PC-3 (cell line): ENCODE measurements around the gene PKNOX2. TPM values are rescaled to one million over a fixed set of nuclear protein-coding genes. Genes with fewer than 3 reads are reported as not detected.

Experiments used
- ATAC-seq: fragments of 200-7000 bp; cut with Tn5 transposase; 2 replicates; pipeline ENCODE4 v1.9.1; 2020; ENCODE audit warnings: mild to moderate bottlenecking, moderate library complexity
- BruUV-seq: library from RNA; stranded (reverse); fragments of 400-500 nt; replicated peaks from 2 replicates; lab custom pipeline; 2021; lab: Mats Ljungman, UMichigan
- CTCF ChIA-PET: fragments of 300-600 bp; sonication (Branson Sonifier 250); formaldehyde crosslinking; loops from one replicate; lab custom pipeline; 2022; ENCODE audit warnings: antibody characterized with exemption; lab: Charles Lee
- POLR2A ChIA-PET: fragments of 300-600 bp; sonication (Branson Sonifier 250); formaldehyde crosslinking; loops from one replicate; lab custom pipeline; 2022; ENCODE audit warnings: antibody characterized with exemption; ENCODE audit not compliant: unreplicated experiment; lab: Charles Lee
- DNase-seq: peaks from one replicate; pipeline ENCODE4 v3.0.0-alpha.2; 2015
- H2AFZ ChIP-seq: fragments of 300-600 bp; sonication (generic); 2 replicates; pipeline ENCODE4 v1.6.0; 2016; ENCODE audit warnings: antibody characterized with exemption, low read length
- H3F3A ChIP-seq: fragments of 300-600 bp; sonication (generic); one replicate; pipeline ENCODE4 v1.6.0; 2017; ENCODE audit warnings: antibody characterized with exemption, low read length, control low read depth, mild to moderate bottlenecking; ENCODE audit not compliant: unreplicated experiment
- H3K27ac ChIP-seq: fragments of 300-600 bp; sonication (generic); 2 replicates; pipeline ENCODE4 v1.5.1; 2016; ENCODE audit warnings: mild to moderate bottlenecking, low read length
- H3K27me3 ChIP-seq: fragments of 300-600 bp; sonication (generic); 2 replicates; pipeline ENCODE4 v1.6.1; 2016; ENCODE audit warnings: low read length, mixed read lengths
- H3K36me3 ChIP-seq: fragments of 300-600 bp; sonication (generic); 2 replicates; pipeline ENCODE4 v1.6.1; 2016; ENCODE audit warnings: low read depth, mixed run types, low read length, mixed read lengths
- H3K4me1 ChIP-seq: fragments of 300-600 bp; sonication (generic); 2 replicates; pipeline ENCODE4 v1.5.1; 2016; ENCODE audit warnings: low read length; ENCODE audit not compliant: insufficient read depth
- H3K4me2 ChIP-seq: fragments of 300-600 bp; sonication (generic); 2 replicates; pipeline ENCODE4 v1.6.0; 2016; ENCODE audit warnings: low read length
- H3K4me3 ChIP-seq: fragments of 300-600 bp; sonication (generic); 2 replicates; pipeline ENCODE4 v1.5.1; 2016; ENCODE audit warnings: mild to moderate bottlenecking, low read length, mixed read lengths
- H3K79me2 ChIP-seq: fragments of 300-600 bp; sonication (generic); 2 replicates; pipeline ENCODE4 v1.6.1; 2017; ENCODE audit warnings: low read length, mixed read lengths
- H3K9ac ChIP-seq: fragments of 300-600 bp; sonication (generic); 2 replicates; pipeline ENCODE4 v1.6.0; 2016; ENCODE audit warnings: mild to moderate bottlenecking, low read length
- H3K9me2 ChIP-seq: fragments of 300-600 bp; sonication (generic); replicated peaks from 2 replicates; pipeline ENCODE4 v1.6.1; 2016; ENCODE audit warnings: mixed run types, low read length, mixed read lengths
- H3K9me3 ChIP-seq: fragments of 300-600 bp; sonication (generic); 2 replicates; pipeline ENCODE4 v1.6.1; 2016; ENCODE audit warnings: low read length, mixed read lengths
- H4K20me1 ChIP-seq: fragments of 300-600 bp; sonication (generic); 2 replicates; pipeline ENCODE4 v1.6.1; 2016; ENCODE audit warnings: low read length, mixed read lengths
- EZH2 ChIP-seq: fragments of 300-600 bp; sonication (generic); IDR thresholded peaks from one replicate; pipeline ENCODE4 v1.6.1; 2017; ENCODE audit warnings: antibody characterized with exemption, mild to moderate bottlenecking, low read length; ENCODE audit not compliant: unreplicated experiment
- EZH2phosphoT487 ChIP-seq: fragments of 300-600 bp; sonication (generic); IDR thresholded peaks from 2 replicates; pipeline ENCODE4 v1.6.1; 2018; ENCODE audit warnings: mild to moderate bottlenecking, antibody characterized with exemption, low read length, borderline replicate concordance
- intact Hi-C: fragments of 100-400 bp; cut with micrococcal nuclease; formaldehyde crosslinking; loops from 2 replicates; pipeline ENCODE4 v1.9.0; 2023
- total RNA-seq: library from RNA; depleted of rRNA; stranded (reverse); fragments of >200 nt; gene quantifications from 2 replicates; pipeline ENCODE4 v1.2.3, GENCODE V29; 2014
- TF ChIP-seq, protein P1 (sequence below): fragments of 300-600 bp; sonication (generic); conservative IDR thresholded peaks from 2 replicates; pipeline ENCODE4 v1.5.1; 2017; ENCODE audit warnings: antibody characterized with exemption, low read depth, mild to moderate bottlenecking, low read length

PKNOX2 gene
- total RNA-seq, 1 experiment from 2014 or later = not detected

DNA sequence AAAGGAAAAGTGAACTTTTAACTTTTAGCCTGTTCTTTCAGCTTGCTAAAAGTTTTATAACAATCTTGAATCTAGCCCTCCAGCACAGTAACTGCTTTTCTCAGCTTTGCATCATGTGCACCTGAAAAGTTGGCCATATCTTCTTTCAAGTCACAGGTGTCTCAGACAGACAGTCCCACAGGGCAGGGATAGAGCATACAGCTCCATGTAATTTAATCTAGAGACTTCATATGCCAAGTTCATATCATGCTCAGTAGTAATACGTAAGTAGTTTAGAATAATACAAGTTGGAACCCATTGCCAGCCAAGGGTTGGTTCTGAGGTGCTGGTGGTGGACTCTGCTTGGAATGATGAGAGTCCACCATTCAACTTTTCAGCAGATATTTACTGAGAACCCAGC lies 68.6 kb downstream of the PKNOX2 start:
- Histone ChIP-seq H3K9me2 (no peaks in the 10 kb centered on the region), H3K79me2 (no peaks in the 10 kb centered on the region), H2AFZ (no peak overlapping the region), H3K9ac (no peak overlapping the region), H3K27ac (no peak overlapping the region), H3K9me3 (no peaks in the 10 kb centered on the region), H3K36me3 (no peaks in the 10 kb centered on the region), H4K20me1 (no peaks in the 10 kb centered on the region), H3K4me1 (no peaks in the 10 kb centered on the region), H3K4me3 (no peak overlapping the region), H3F3A (no peaks in the 10 kb centered on the region), H3K27me3 (peaks cover 91% of the 10 kb centered on the region), H3K4me2 (no peak overlapping the region)
- CTCF ChIA-PET = no interaction called here
- ATAC-seq (no peak), DNase-seq (no peak)
- no TSS peak for BruUV-seq
- intact Hi-C loops = no loop called here
- TF ChIP-seq, protein P1, sequence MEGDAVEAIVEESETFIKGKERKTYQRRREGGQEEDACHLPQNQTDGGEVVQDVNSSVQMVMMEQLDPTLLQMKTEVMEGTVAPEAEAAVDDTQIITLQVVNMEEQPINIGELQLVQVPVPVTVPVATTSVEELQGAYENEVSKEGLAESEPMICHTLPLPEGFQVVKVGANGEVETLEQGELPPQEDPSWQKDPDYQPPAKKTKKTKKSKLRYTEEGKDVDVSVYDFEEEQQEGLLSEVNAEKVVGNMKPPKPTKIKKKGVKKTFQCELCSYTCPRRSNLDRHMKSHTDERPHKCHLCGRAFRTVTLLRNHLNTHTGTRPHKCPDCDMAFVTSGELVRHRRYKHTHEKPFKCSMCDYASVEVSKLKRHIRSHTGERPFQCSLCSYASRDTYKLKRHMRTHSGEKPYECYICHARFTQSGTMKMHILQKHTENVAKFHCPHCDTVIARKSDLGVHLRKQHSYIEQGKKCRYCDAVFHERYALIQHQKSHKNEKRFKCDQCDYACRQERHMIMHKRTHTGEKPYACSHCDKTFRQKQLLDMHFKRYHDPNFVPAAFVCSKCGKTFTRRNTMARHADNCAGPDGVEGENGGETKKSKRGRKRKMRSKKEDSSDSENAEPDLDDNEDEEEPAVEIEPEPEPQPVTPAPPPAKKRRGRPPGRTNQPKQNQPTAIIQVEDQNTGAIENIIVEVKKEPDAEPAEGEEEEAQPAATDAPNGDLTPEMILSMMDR = no peak
- TF ChIP-seq EZH2 (no peak), EZH2phosphoT487 (no peak)
- POLR2A ChIA-PET = no interaction called here

DNA sequence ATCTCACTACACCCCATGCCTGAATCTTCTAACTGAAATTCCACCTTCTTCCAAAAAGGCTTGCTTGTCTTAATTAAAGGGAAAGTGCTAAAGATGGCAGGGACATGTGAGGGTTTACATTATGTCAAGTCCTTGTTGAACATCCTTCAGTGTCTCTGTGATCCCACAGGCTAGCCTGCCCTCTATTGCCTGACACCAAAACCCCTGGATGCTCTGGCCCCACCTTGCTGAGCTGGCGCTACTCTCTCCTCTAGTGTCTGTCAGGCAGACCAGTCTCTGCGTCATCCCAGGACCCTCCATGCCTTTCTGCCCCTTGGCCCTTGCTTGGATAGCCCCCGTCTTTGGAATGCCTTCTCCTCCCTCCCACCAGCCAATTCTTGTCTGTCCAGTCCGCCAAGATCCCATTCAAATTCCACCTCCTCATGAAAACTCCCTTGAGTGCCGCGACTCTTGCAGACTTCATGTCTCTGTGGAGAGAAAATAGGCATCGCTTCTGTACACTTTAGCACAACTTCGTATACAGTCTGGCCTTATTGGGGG lies 69.3 kb downstream of the PKNOX2 start:
- POLR2A ChIA-PET = no interaction called here
- Histone ChIP-seq H3F3A (no peaks in the 10 kb centered on the region), H3K27me3 (peaks cover 91% of the 10 kb centered on the region), H3K9me3 (no peaks in the 10 kb centered on the region), H3K27ac (no peak overlapping the region), H3K79me2 (no peaks in the 10 kb centered on the region), H3K4me2 (no peak overlapping the region), H3K4me1 (no peaks in the 10 kb centered on the region), H2AFZ (no peak overlapping the region), H4K20me1 (no peaks in the 10 kb centered on the region), H3K4me3 (no peak overlapping the region), H3K9me2 (no peaks in the 10 kb centered on the region), H3K36me3 (no peaks in the 10 kb centered on the region), H3K9ac (no peak overlapping the region)
- ATAC-seq = no peak
- BruUV-seq = no TSS peak
- DNase-seq = no peak
- CTCF ChIA-PET = no interaction called here
- TF ChIP-seq EZH2phosphoT487 (no peak), EZH2 (no peak)
- TF ChIP-seq, protein P1 = no peak
- intact Hi-C loops = no loop called here

DNA sequence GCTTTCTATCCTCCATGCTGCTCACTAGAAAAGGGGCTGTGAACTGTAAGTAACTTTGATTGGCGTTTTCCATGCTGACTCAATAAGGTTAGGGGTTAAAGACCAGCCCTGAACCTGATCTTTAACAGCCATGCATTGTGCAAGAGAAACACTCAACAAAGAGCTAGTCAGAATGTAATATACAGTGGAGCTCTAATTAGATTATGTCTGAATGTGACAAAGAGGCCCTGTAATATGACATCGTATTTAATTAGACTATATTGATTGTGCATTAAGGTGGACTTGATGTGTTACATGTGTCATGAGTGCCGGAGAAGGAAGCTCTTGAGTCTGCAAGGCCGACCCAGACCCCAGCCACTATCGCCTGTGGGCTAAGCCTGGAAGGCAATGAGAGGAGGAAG lies 70.5 kb downstream of the PKNOX2 start:
- ChIA-PET POLR2A (no interaction called here), CTCF (no interaction called here)
- H3K27me3 ChIP-seq = peaks cover 96% of the 10 kb centered on the region
- no peaks in the 10 kb centered on the region for H3K9me2 ChIP-seq
- no peaks in the 10 kb centered on the region for H3K9me3 ChIP-seq
- no peak overlapping the region for H3K4me3 ChIP-seq
- BruUV-seq = no TSS peak
- DNase-seq (no peak), ATAC-seq (no peak)
- no peak overlapping the region for H3K4me2 ChIP-seq
- no peaks in the 10 kb centered on the region for H3K36me3 ChIP-seq
- intact Hi-C loops = no loop called here
- no peaks in the 10 kb centered on the region for H3K79me2 ChIP-seq
- H3F3A ChIP-seq = no peaks in the 10 kb centered on the region
- H2AFZ ChIP-seq = no peak overlapping the region
- TF ChIP-seq, protein P1 = no peak
- TF ChIP-seq EZH2phosphoT487 = no peak
- TF ChIP-seq EZH2 = no peak
- H3K9ac ChIP-seq = no peak overlapping the region
- H3K27ac ChIP-seq = no peak overlapping the region
- H3K4me1 ChIP-seq = no peaks in the 10 kb centered on the region
- no peaks in the 10 kb centered on the region for H4K20me1 ChIP-seq
